Stomach (tissue), 4 donors: Measurements from ENCODE around the gene SEMA6A.

Experiments used
- EP300 ChIP-seq: sonication (generic); formaldehyde crosslinking; IDR thresholded peaks from one replicate; pipeline ENCODE4 v1.6.1; 2017; ENCODE audit warnings: antibody characterized with exemption
- POLR2A ChIP-seq, 4 donors: fragments of 450-650 bp; IDR thresholded peaks; one replicate each; pipeline ENCODE4 v1.6.1; 2016; ENCODE audit warnings: antibody characterized with exemption in 4 of 4, control low read depth in 2 of 4, mild to moderate bottlenecking in 1 of 4, moderate library complexity in 1 of 4
- POLR2AphosphoS5 ChIP-seq, 3 donors: sonication (generic); formaldehyde crosslinking; IDR thresholded peaks; one replicate each; pipeline ENCODE4 v1.6.1; 2016; ENCODE audit warnings: antibody characterized with exemption in 3 of 3
- TF ChIP-seq, protein P1 (sequence below), 7 experiments: fragments of 450-650 bp in 4 of 7; fragments of 200-600 bp in 3 of 7; sonication (generic) in 3 of 7; IDR thresholded peaks; one replicate each; pipeline ENCODE4 v1.5.1; 2016 to 2019; ENCODE audit warnings: antibody characterized with exemption in 7 of 7, control low read depth in 2 of 7, mild to moderate bottlenecking in 1 of 7

DNA sequence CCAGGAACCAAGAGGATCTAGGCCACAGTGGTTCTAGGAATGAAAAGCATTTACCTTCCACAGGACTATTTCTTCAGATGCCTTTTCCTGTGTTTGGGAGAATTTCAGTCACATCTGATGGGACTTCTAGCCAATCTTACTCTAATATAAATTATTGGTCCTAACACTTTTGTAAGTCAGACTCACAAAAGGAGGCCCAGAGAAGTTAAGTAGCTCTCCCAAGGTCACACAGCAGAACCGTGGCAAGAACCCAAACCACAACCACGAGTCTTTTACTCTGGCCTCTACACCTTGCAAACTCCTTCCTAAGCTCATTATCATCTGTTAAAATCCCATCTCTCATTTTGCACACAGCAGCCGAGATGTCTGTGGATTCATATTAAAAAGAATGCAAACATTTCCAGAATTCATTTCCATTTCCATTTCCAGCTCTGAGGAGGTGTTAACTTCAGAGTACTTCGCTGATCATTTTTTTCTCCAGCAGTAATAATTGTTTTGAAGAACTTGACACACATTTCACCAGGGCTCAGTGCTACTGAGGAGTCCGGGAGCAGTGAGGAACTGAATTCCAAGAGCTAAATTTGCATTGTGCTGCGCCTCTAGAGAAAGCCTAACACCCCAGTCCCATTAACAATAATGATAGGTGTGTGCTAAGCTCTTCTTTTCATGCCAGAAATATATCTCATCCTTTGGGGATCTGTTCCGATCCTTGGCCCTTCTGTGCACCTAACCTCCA, 168.1 kb downstream of the SEMA6A start:
- TF ChIP-seq, protein P1, sequence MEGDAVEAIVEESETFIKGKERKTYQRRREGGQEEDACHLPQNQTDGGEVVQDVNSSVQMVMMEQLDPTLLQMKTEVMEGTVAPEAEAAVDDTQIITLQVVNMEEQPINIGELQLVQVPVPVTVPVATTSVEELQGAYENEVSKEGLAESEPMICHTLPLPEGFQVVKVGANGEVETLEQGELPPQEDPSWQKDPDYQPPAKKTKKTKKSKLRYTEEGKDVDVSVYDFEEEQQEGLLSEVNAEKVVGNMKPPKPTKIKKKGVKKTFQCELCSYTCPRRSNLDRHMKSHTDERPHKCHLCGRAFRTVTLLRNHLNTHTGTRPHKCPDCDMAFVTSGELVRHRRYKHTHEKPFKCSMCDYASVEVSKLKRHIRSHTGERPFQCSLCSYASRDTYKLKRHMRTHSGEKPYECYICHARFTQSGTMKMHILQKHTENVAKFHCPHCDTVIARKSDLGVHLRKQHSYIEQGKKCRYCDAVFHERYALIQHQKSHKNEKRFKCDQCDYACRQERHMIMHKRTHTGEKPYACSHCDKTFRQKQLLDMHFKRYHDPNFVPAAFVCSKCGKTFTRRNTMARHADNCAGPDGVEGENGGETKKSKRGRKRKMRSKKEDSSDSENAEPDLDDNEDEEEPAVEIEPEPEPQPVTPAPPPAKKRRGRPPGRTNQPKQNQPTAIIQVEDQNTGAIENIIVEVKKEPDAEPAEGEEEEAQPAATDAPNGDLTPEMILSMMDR (IDR thresholded peaks at IDR 0.05) = no peak
- no peak for TF ChIP-seq POLR2A (IDR thresholded peaks at IDR 0.05)
- TF ChIP-seq EP300 = no peak
- no peak for TF ChIP-seq POLR2AphosphoS5 (IDR thresholded peaks at IDR 0.05)
